Dendritic cell treated with granulocyte-macrophage colony-stimulating factor and Interleukin-4, amounts not matched to agents 40 ng/mL and 50 ng/mL, for 4 days (primary cell): Measurements from ENCODE around the gene GSK3B.

Experiments used
- H3K27ac Mint-ChIP-seq: one replicate; pipeline ENCODE4 v1.8.0; 2022; ENCODE audit warnings: mild to moderate bottlenecking, mixed read lengths
- H3K27me3 Mint-ChIP-seq: one replicate; pipeline ENCODE4 v1.8.0; 2022; ENCODE audit warnings: mild to moderate bottlenecking, mixed read lengths
- H3K36me3 Mint-ChIP-seq: one replicate; pipeline ENCODE4 v1.8.0; 2022; ENCODE audit warnings: low read depth, mixed read lengths
- H3K4me1 Mint-ChIP-seq: one replicate; pipeline ENCODE4 v1.8.0; 2022; ENCODE audit warnings: low read depth, mixed read lengths
- H3K4me3 Mint-ChIP-seq: one replicate; pipeline ENCODE4 v1.8.0; 2022; ENCODE audit warnings: mild to moderate bottlenecking, moderate library complexity, mixed read lengths
- H3K9me3 Mint-ChIP-seq: one replicate; pipeline ENCODE4 v1.8.0; 2022; ENCODE audit warnings: mixed read lengths
- intact Hi-C: fragments of 100-400 bp; cut with micrococcal nuclease; formaldehyde crosslinking; loops from one replicate; pipeline ENCODE4 v1.15.0; 2022

GSK3B gene

DNA sequence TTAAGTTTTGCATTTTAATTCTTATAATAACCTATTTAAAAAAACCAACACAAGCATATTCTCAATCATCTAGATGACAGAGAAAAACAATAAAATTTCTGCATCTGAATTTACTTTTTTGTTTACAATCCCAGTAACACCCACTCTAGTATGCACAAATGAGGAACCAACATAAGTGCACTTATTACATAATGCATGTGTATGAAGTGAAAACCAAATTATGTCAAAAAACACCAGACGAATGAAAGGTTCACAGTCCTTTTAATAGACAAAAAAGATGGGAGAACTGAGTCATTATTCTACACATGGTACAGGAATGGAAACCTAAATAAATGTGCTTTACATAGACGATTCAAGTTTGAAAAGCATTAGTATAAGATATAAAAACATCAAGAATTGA, 220.6 kb downstream of the GSK3B start:
- Mint-ChIP-seq H3K4me1 (peaks cover 17% of the 10 kb centered on the region), H3K27ac (no peak overlapping the region), H3K36me3 (peaks cover 25% of the 10 kb centered on the region), H3K9me3 (no peaks in the 10 kb centered on the region), H3K27me3 (no peaks in the 10 kb centered on the region), H3K4me3 (no peak overlapping the region)
- intact Hi-C loops = no loop called here

DNA sequence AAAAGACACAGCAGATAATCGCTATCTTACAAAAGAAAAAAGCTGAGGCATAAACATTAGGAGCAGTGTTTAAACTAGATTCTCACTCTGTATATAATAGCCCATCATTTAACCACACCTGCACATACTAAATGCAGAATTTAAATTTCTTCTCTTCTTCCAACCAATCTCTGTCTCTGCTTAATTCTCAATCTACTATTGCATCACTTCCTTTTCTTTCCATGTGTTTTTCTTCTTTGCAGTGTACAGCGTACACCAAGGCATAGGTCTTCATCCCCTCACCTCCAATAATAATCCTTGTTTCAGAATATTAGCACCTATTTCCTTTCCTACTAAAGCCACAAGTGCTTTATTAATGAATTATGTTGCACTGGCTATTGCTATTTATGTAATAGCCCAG, 221.5 kb downstream of the GSK3B start:
- intact Hi-C loops = no loop called here
- no peak overlapping the region for H3K4me3 Mint-ChIP-seq
- H3K4me1 Mint-ChIP-seq = peaks cover 21% of the 10 kb centered on the region
- peaks cover 29% of the 10 kb centered on the region for H3K36me3 Mint-ChIP-seq
- H3K9me3 Mint-ChIP-seq = no peaks in the 10 kb centered on the region
- no peaks in the 10 kb centered on the region for H3K27me3 Mint-ChIP-seq
- no peak overlapping the region for H3K27ac Mint-ChIP-seq

GRCh38 chr3:119871571-119871970, 222.7 kb downstream of the GSK3B start:
- intact Hi-C loops = no loop called here
- H3K4me1 Mint-ChIP-seq = peaks cover 23% of the 10 kb centered on the region
- no peak overlapping the region for H3K4me3 Mint-ChIP-seq
- no peak overlapping the region for H3K27ac Mint-ChIP-seq
- peaks cover 37% of the 10 kb centered on the region for H3K36me3 Mint-ChIP-seq
- H3K27me3 Mint-ChIP-seq = no peaks in the 10 kb centered on the region
- H3K9me3 Mint-ChIP-seq = no peaks in the 10 kb centered on the region

GRCh38 chr3:119870512-119870911, 223.7 kb downstream of the GSK3B start:
- H3K4me3 Mint-ChIP-seq = no peak overlapping the region
- H3K27me3 Mint-ChIP-seq = no peaks in the 10 kb centered on the region
- H3K4me1 Mint-ChIP-seq = peaks cover 23% of the 10 kb centered on the region
- intact Hi-C loops = no loop called here
- H3K36me3 Mint-ChIP-seq = peaks cover 41% of the 10 kb centered on the region
- H3K27ac Mint-ChIP-seq = no peak overlapping the region
- no peaks in the 10 kb centered on the region for H3K9me3 Mint-ChIP-seq

- Mint-ChIP-seq H3K4me3 (no peak overlapping the region), H3K4me1 (peaks cover 6% of the 10 kb centered on the region), H3K36me3 (peaks cover 50% of the 10 kb centered on the region), H3K27me3 (no peaks in the 10 kb centered on the region), H3K27ac (no peak overlapping the region), H3K9me3 (no peaks in the 10 kb centered on the region)
- intact Hi-C loops = no loop called here
These were observed 229.8 kb downstream of the GSK3B start for GRCh38 chr3:119864476-119864875.

- Mint-ChIP-seq H3K9me3 (peaks cover 10% of the 10 kb centered on the region), H3K27me3 (no peaks in the 10 kb centered on the region), H3K4me3 (no peak overlapping the region), H3K27ac (no peak overlapping the region), H3K4me1 (peaks cover under 1% of the 10 kb centered on the region), H3K36me3 (peaks cover 61% of the 10 kb centered on the region)
- intact Hi-C loops = no loop called here
These were observed 231.6 kb downstream of the GSK3B start for GRCh38 chr3:119862616-119863015.

- Mint-ChIP-seq H3K36me3 (peaks cover 63% of the 10 kb centered on the region), H3K4me3 (no peak overlapping the region), H3K27ac (no peak overlapping the region), H3K4me1 (no peaks in the 10 kb centered on the region), H3K27me3 (no peaks in the 10 kb centered on the region), H3K9me3 (peaks cover 10% of the 10 kb centered on the region)
- intact Hi-C loops = no loop called here
These were observed 232.6 kb downstream of the GSK3B start for GRCh38 chr3:119861681-119862080.

DNA sequence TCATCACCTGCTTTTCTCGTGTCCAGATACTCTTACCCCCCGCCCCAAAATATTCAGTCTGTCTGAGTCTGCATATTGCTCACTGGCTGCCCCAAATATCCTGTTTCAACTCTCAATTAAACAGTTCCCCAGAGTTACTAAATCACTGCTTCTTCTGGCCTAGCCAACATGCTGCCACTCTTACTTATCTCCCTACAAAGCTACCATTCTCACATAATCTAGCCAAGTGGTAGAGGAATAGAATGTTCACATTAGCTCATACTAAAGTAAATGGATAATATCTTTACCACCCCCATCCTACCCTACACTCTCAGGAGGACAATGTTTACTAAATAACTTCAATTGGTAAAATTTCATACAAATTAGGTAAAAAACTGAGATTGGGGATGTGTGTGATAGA, 234.5 kb downstream of the GSK3B start:
- Mint-ChIP-seq H3K27ac (no peak overlapping the region), H3K4me1 (no peaks in the 10 kb centered on the region), H3K4me3 (no peak overlapping the region), H3K9me3 (peaks cover 10% of the 10 kb centered on the region), H3K36me3 (peaks cover 76% of the 10 kb centered on the region), H3K27me3 (no peaks in the 10 kb centered on the region)
- intact Hi-C loops = no loop called here

- H3K4me1 Mint-ChIP-seq = no peaks in the 10 kb centered on the region
- peaks cover 10% of the 10 kb centered on the region for H3K9me3 Mint-ChIP-seq
- H3K36me3 Mint-ChIP-seq = peaks cover 82% of the 10 kb centered on the region
- H3K27ac Mint-ChIP-seq = no peak overlapping the region
- no peaks in the 10 kb centered on the region for H3K27me3 Mint-ChIP-seq
- intact Hi-C loops = no loop called here
- H3K4me3 Mint-ChIP-seq = no peak overlapping the region
These were observed 235.3 kb downstream of the GSK3B start for GRCh38 chr3:119858957-119859356.

GRCh38 chr3:119856695-119857094, 237.6 kb downstream of the GSK3B start:
- H3K4me3 Mint-ChIP-seq = no peak overlapping the region
- H3K9me3 Mint-ChIP-seq = peaks cover 10% of the 10 kb centered on the region
- H3K27ac Mint-ChIP-seq = no peak overlapping the region
- intact Hi-C loops = no loop called here
- H3K36me3 Mint-ChIP-seq = peaks cover 77% of the 10 kb centered on the region
- no peaks in the 10 kb centered on the region for H3K4me1 Mint-ChIP-seq
- H3K27me3 Mint-ChIP-seq = no peaks in the 10 kb centered on the region

GRCh38 chr3:119849126-119849525, 245.1 kb downstream of the GSK3B start:
- peaks cover 48% of the 10 kb centered on the region for H3K36me3 Mint-ChIP-seq
- H3K27ac Mint-ChIP-seq = no peak overlapping the region
- H3K4me1 Mint-ChIP-seq = peaks cover 8% of the 10 kb centered on the region

GRCh38 chr3:119841808-119842471, 252.3 kb downstream of the GSK3B start:
- Mint-ChIP-seq H3K4me3 (no peak overlapping the region), H3K9me3 (no peaks in the 10 kb centered on the region), H3K27ac (no peak overlapping the region), H3K27me3 (no peaks in the 10 kb centered on the region), H3K36me3 (peaks cover 48% of the 10 kb centered on the region), H3K4me1 (peaks cover 8% of the 10 kb centered on the region)
- intact Hi-C loops = no loop called here

More at GRCh38 chr3:119849126-119849525, 245.1 kb downstream of the GSK3B start:
- intact Hi-C loops = no loop called here
- Mint-ChIP-seq H3K9me3 (no peaks in the 10 kb centered on the region), H3K4me3 (no peak overlapping the region), H3K27me3 (no peaks in the 10 kb centered on the region)

DNA sequence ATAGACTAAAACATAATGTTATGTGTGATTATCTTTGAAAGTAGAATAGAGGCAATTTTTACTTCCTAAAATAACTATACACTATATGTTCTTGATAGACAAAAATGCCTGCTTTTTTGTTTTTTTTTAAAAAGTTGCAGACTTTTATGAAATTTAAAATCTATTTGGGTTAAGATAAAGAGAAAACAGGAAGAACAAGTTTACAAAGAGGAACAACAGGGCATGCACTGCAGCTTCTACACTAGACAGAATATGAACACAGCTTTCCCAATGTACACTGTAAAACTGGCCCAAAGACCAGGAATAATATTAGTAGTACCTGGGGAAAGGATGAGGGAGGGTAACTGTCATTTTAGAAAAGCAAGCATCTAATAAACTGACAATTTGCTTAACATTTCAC, 258.7 kb downstream of the GSK3B start:
- Mint-ChIP-seq H3K36me3 (peaks cover 27% of the 10 kb centered on the region), H3K4me3 (no peak overlapping the region), H3K27me3 (no peaks in the 10 kb centered on the region), H3K9me3 (no peaks in the 10 kb centered on the region), H3K27ac (no peak overlapping the region), H3K4me1 (peaks cover 15% of the 10 kb centered on the region)
- intact Hi-C loops = no loop called here

GRCh38 chr3:119834754-119835370, 259.4 kb downstream of the GSK3B start:
- intact Hi-C loops = no loop called here
- no peaks in the 10 kb centered on the region for H3K27me3 Mint-ChIP-seq
- peaks cover 27% of the 10 kb centered on the region for H3K36me3 Mint-ChIP-seq
- H3K4me1 Mint-ChIP-seq = peaks cover 15% of the 10 kb centered on the region
- no peak overlapping the region for H3K27ac Mint-ChIP-seq
- no peak overlapping the region for H3K4me3 Mint-ChIP-seq
- no peaks in the 10 kb centered on the region for H3K9me3 Mint-ChIP-seq

GRCh38 chr3:119831941-119832371, 262.3 kb downstream of the GSK3B start:
- no peak overlapping the region for H3K27ac Mint-ChIP-seq
- H3K36me3 Mint-ChIP-seq = peaks cover 18% of the 10 kb centered on the region
- H3K4me3 Mint-ChIP-seq = no peak overlapping the region
- no peaks in the 10 kb centered on the region for H3K27me3 Mint-ChIP-seq
- peaks cover 15% of the 10 kb centered on the region for H3K4me1 Mint-ChIP-seq
- intact Hi-C loops = no loop called here
- H3K9me3 Mint-ChIP-seq = no peaks in the 10 kb centered on the region
